GM18867 (cell line): ENCODE results near the gene NOP16.

Source experiments
- ATAC-seq: cut with Tn5 transposase; IDR thresholded peaks from one replicate; pipeline ENCODE4 v1.9.1; 2021; ENCODE audit warnings: mild to moderate bottlenecking, moderate library complexity; ENCODE audit not compliant: unreplicated experiment

Gene NOP16

GRCh38 chr5:176361437-176362232 is 26.8 kb downstream of the NOP16 start, which contains the start of gene KIAA1191:
TSS of gene KIAA1191 (minus strand) at chr5:176361764. CDS start at chr5:176359508, 2,256 bp downstream.
- ATAC-seq, result peak; percentile 90

DNA sequence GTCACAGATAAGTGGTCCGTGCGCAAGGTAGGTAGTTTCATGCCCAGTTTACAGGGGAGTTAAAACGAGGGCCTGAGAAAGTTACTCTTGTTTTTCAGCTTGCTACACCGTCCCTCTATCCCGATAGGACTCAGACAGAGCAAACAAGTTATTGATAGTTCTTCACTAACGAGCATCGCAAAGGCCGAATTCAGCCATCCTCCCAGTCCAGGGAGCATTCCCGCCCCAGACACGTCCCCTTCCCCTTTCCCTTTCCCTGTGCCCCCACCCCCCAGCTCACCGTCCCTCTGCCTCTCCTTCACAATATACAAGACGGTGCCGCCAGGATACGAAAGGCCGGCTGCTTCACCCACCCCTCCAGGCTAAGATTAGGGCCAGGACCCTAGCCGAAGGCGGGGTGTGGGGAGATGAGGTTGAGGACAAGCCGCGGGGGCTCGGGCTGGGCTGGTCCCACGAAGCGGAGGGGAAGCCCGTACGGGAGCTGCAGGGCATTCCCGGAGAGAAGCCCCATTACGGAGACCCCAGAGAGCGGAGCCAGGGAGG is 27.4 kb downstream of the NOP16 start:
- no peak for ATAC-seq

GRCh38 chr5:176359658-176360057 is 28.7 kb downstream of the NOP16 start:
- no peak for ATAC-seq

GRCh38 chr5:176356179-176356566 is 32.2 kb downstream of the NOP16 start:
- ATAC-seq, result no peak

- ATAC-seq, result no peak
These were observed 32.8 kb downstream of the NOP16 start for GRCh38 chr5:176355400-176356178.

GRCh38 chr5:176353533-176353932 is 34.9 kb downstream of the NOP16 start:
- ATAC-seq, result no peak

GRCh38 chr5:176352116-176352878 is 36.1 kb downstream of the NOP16 start:
- ATAC-seq, result no peak

GRCh38 chr5:176350416-176350815 is 38.0 kb downstream of the NOP16 start:
- no peak for ATAC-seq

GRCh38 chr5:176342766-176343458 is 45.5 kb downstream of the NOP16 start:
- no peak for ATAC-seq

DNA sequence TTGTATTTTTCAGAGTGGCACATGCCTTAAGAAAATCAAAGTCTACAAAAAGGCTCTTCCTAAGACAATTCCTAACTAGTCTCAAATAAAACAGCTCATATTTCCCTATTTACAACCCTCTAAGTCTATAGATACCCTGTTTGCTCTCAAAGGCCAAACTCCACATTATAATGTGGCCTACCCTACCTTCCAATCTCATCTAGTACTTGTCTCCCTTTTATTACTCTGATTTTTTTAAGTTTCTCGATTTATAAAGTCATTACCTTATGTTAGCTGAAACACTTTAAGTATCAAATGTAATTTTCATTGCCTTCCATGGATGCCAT is 46.3 kb downstream of the NOP16 start:
- no peak for ATAC-seq

GRCh38 chr5:176341325-176342157 is 46.9 kb downstream of the NOP16 start:
- ATAC-seq, result no peak

- no peak for ATAC-seq
These were observed 49.1 kb downstream of the NOP16 start for GRCh38 chr5:176339304-176339703.

GRCh38 chr5:176337913-176338312 is 50.5 kb downstream of the NOP16 start:
- ATAC-seq, result no peak

- ATAC-seq, result no peak
These were observed 54.2 kb downstream of the NOP16 start for GRCh38 chr5:176334031-176334770.
